Glomerular visceral epithelial cell (primary cell): ENCODE results near the gene MYH11.

ENCODE experiments used
- DNase-seq: peaks from one replicate; pipeline ENCODE4 v3.0.0-alpha.2; 2016; ENCODE audit errors: extremely low spot score

The MYH11 gene

DNA sequence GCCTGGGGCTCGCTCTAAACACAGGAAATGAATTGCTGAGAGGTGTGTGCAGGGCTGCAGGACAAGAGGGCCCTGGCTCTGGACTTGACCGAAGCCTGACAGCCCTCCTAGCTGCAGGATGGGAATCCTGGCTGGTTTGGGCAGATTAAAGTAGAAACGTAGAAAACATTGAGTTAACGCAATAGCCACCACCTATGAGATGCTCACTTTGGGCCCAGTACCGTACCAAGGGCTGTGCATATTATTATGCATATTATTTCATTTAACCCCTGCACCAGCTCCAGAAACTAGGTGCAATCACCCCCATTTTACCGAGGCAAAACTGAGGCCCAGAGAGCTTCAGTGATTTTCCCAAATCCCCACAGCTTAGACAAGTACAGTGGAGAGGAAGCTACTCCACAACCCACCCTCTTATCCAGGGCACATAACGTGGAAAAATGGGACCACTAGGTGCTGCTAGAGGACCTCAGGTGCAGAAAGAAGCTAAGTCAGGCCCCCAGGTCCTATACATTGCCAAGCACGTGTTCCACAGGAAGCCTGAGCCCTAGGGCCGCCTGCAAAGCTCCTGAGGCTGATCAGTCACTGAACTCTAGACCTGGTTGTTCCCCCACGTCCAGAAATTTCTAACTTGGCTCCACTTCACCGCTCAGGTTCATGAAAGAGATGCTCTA is 79.2 kb downstream of the MYH11 start:
- DNase-seq: peak; percentile 31

DNA sequence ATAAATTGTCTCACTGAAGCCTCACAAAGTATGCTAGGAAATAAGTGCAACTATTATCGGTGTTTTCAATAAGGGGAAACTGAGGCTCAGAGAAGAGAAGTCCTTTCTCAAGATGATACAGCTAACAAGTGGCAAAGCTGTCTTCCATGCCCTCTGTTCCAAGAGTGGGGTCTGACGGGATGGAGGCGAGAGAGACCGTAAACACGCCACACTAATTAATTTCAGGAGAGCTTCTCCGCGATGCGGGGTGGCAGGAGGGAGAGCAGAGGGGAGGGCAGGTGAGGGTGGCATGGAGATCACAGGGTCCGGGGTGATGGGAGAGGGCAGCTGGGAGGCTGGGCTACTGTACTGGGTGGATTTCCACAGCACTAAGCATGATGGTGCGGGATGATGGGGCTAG is 80.3 kb downstream of the MYH11 start:
- DNase-seq: no peak

DNA sequence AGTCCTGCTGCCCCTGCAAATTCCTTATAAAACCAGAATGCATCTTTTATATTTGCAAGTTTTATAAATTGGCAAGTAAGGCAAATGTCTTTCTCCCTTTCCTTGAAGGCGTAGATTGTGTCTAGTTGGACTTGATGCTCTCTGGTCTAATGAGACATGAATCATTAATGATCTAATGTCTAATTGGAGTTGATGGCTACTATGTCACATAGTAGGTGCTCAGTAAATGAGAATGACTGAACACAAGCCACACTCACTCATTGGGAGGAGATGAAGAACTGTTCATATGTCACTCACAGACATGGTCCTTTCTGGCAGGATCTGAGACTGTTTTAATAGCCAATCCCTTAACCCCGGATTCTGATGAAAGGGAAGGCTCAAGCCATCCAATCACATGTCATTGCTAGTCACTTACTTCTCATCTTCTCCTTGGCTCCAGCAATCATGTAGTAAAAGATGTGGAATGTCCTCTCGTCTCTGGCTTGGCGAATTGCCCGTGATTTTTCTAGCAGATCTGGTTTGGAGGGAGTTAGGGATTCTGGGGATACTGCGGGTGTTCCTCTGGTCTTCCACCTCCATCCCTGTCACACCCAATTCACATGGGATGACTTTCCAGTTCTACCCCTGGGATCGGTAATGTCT is 81.0 kb downstream of the MYH11 start:
- DNase-seq: no peak

DNA sequence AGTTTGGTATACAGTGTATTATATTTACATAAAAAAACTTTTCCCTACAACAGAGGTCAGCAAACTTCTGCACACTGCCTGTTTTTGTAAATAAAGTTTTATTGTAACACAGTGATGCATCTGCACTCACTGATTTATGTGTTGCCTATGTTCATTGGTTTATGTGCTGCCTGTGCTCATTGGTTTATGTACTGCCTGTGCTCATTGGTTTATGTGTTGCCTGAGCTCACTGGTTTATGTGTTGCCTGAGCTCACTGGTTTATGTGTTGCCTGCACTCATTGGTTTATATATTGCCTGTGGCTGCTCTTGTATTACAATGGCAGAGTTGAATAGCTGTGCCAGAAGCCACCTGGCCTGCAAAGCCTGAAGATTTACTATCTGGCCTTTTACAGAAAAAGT is 81.6 kb downstream of the MYH11 start:
- DNase-seq: no peak

DNA sequence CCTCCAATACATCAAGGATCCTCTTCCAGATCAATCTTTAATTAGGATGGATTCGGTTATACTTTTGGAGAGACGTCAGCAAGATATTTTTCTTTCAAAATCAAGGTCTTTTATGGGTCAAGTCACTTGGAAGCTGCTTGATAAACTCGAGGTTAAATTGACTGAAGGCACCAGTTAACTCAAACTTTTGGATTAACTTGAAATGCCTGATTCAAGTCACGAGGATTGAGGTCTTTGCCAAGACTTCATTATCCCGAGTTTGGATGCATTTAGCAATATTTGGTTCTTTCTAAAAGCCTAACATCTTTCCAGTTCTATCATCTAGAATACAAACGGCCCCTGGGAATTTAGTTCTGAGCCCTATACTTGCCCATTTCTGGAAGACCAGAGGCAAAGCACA is 82.9 kb downstream of the MYH11 start:
- no peak for DNase-seq

DNA sequence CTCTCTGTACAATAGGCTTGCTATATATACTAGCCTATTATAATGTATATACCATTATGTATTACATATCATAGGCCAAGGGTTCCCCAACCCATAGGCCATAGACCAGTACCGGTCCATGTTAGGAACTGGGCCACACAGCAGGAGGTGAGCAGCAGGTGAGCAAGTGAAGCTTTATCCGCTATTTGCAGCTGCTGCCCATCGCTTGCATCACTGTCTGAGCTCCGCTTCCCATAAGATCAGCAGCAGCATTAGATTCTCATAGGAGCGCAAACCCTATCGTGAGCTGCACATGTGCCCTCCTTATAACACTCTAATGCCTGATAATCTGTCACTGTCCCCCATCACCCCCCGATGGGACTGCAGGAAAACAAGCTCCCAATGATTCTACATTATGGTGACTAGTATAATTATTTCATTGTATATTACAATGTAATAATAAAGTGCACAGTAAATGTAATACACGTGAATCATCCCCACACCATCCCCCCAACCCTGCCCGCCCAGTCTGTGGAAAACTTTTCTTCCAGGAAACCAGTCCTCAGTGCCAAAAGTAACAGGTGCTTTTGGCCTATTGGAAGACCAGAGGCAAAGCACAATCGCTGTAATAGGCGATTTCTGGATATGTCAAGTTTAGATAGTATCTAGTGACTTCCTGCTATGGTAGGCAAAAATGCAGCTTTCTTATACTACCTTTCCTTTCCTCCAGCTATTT is 84.1 kb downstream of the MYH11 start:
- no peak for DNase-seq

DNA sequence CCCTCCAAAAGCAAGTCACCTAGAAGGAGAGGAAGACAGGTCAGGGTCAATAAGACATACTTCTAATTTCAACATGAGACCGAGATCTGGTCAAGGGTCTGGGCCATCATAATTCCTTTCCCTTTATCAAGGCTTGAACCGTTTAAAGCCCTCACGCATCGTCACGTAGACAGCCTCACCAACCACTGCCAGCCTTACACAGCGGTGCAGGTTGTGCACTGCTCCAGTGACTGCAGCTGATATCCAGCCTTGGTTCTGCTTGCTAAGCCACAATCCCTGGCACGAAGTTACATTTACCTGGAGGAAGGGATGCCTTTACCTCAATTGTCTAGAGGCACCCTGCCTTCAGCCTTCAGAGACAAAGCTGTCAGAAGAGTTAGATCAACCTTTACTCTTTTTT is 85.1 kb downstream of the MYH11 start:
- no peak for DNase-seq

DNA sequence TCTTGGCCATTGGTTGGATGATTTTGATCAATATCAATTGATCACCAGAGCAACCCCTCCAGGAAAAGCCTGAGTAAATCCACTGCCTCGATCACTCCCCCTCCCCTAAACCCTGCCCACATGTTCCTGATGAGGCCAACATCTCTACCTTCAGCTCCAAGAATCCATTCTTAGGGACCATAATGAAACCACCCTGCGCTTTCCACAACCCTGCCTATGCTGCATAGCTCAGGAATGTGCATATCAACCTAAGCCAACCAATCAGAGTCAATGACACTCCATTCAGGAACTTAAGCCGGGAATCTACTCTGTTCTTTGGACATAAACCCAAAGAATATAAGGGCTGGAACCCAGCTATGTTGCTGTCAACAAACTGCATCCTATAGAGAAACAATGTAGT is 86.3 kb downstream of the MYH11 start:
- no peak for DNase-seq

DNA sequence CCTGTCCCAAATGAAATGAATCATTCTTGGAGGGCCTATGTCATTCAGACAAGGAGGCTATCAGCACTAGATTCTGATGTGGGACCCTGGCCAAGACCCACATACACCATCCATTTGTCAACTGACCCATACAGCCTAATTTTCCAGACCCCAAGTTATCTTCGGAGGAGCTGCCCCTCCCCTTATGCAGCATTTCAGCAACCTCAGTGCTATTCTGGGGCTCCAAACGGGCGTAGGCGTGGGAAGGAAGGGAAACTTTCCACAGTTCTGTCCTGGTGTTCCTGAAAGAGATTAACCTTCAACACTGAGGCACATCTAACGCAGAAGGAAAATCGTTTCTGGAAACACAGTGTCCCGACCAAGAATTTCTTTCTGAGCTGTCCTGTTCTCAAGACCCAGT is 86.7 kb downstream of the MYH11 start:
- no peak for DNase-seq

DNA sequence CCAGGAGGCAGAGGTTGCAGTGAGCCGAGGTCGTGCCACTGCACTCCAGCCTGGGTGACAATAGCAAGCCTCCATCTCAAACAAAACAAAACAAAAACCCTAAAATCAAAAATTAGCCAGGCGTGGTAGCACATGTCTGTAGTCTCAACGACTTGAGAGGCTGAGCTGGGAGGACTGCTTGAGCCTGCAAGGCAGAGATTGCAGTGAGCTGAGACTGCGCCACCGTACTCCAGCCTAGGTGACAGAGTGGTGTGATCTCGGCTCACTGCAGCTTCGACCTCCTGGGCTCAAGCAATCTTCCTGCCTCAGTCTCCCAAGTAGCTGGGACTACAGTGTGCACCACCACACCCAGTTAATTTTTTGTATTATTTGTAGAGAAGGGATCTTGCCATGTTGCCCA is 87.6 kb downstream of the MYH11 start:
- no peak for DNase-seq

DNA sequence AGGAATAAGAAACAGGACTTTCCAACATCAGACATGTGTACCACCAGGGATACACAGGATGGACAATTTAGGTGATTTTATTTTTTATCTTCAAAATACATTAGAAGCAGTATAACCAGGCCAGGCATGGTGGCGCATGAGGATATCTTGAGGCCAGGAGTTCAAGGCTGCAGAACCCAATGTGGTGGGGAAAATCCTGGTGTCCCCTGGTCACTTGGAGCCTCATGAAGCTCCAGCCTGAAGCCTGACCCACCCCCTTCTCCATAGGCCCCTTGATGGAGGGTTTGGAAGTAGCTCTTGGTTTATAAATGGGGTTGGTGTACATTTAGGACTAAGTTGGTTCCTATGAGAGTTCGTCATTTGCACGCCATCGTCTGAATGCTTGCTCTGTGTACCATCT is 88.6 kb downstream of the MYH11 start:
- no peak for DNase-seq

DNA sequence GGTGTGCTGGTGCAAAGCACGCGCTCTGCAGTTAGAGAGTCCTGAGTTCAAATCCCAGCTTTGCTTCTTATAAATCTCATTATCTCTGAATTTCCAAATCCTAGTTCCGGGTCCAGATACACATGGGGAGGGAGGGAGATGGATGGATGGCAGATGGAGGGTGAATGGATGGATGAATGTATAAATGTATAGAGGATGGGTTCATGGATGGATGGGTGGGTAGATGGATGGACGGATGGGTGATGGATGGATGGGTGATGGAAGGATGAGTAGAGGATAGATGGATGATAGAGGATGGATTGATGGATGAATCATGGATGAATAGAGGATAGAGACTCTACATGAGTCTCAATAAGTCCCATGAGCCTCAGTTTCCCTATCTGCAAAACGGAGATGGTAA is 89.9 kb downstream of the MYH11 start:
- DNase-seq: no peak

DNA sequence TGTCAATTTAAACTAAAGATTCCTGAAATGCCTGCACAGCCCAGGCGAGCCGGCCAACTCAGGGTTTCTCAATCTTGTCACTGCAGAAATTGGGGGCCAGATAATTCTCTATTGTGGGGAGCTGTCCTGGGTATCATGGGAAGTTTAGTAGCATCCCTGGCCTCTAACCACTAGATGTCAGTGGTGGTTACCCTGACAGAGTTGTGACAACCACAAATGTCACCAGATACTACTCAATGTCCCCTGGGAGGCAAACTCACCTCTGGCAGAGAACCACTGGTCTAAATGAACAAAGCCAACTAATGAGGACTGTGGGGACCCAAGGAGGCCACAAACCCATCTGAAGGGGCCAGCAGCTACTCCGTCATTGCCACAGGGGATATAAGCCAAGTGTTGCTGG is 90.9 kb downstream of the MYH11 start:
- DNase-seq: peak; percentile 17

DNA sequence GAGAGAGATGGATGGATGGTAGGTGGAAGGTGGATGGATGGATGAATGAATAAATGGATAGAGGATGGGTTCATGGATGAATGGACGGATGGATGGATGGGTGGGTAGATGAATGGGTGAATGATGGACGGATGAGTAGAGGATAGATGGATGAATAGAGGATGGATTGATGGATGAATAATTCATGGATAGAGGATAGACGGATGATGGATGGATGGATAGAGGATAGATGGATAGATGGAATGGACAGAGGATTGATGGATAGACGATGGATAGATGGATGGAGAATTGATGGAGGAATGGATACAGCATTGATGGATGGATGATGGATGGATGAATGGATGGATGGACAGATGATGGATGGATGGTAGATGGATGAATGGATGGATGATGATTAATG is 91.7 kb downstream of the MYH11 start:
- no peak for DNase-seq

DNA sequence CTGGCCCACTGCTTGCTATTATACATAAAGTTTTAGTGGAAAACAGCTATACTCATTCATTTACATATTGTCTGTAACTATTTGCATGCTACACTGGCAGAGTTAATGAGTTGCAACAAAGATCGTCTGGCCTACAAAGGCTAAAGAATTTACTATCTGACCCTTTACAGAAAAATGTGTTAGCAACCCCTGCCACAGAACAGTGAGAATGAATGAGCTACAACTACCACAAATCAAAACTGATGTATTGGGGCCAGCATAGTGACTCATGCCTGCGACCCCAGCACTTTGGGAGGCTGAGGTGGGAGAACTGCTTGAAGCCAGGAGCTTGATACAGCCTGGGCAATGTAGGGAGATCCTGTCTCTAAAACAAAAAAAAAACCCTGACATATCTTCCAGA is 92.7 kb downstream of the MYH11 start:
- no peak for DNase-seq

DNA sequence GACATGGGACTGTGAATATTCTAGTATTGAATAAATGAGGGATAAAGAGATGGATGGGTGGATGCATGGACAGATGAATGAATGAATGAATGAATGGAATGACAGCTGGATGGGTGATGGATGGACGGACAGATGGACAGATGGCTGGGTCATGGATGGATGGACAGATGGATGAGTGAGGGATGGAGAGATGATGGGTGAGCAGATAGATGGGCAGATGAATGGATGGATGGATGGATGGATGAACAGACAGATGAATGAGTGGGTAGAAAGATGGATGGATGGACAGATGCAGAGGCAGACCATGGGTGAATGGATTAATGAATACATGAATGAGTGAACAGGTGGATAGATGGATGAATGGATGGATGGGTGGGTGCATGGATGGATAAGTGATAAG is 96.7 kb downstream of the MYH11 start:
- DNase-seq: no peak

DNA sequence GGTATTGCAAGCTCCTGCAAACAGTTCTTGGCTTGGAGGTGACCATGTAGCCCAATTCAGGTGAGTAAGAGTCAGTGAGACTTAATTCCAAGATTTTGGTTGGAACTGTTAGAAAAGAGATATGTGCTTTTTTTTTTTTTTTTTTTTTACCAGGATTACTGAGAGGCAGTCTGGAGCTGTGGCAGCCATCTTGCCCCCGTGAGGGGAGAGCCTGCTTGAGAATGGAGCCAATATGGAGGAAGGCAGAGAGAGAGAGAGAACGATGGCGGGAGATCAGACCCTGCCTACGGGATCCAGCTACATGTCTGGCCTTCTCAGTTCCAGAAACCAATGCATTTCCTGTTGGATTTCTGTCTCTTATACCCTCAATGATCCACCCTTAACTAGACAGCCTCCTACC is 97.8 kb downstream of the MYH11 start:
- no peak for DNase-seq

DNA sequence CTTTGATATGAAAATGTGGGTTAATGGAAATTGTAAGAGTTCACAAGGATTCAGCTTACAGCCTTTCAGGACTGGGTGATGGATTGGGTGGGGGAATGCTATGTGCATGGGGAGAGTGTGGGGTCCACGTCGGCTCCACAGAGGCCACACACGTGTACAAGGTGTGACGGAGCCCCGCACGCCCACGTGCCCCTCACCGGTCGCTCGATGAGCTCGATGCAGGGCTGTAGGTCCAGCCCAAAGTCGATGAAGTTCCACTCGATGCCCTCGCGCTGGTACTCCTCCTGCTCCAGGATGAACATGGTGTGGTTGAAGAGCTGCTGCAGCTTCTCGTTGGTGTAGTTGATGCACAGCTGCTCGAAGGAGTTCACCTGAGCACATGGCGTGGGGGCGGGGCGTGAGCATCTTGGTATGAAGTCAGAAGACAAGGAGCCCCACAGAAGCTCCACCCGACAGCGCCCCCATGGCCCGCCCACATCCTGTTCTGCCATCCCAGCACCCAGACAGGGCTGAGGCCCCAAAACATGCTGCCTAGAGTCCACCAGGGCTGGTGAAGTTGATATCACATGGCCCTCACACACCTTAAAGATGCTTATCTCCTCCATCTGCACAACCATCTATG is 99.1 kb downstream of the MYH11 start:
- DNase-seq: no peak

DNA sequence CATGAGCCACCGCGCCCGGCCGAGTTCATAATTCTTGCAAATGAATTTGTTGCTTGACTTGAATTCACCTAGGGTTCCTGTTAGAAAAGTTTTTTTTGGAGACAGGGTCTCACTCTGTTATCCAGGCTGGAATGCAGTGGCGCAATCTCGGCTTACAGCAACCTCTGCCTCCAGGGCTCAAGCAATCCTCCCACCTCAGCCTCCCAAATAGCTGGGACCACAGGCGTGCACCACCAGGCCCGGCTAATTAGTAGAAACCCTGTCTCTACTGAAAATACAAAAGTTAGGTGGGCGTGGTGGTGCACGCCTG is 99.8 kb downstream of the MYH11 start:
- no peak for DNase-seq

DNA sequence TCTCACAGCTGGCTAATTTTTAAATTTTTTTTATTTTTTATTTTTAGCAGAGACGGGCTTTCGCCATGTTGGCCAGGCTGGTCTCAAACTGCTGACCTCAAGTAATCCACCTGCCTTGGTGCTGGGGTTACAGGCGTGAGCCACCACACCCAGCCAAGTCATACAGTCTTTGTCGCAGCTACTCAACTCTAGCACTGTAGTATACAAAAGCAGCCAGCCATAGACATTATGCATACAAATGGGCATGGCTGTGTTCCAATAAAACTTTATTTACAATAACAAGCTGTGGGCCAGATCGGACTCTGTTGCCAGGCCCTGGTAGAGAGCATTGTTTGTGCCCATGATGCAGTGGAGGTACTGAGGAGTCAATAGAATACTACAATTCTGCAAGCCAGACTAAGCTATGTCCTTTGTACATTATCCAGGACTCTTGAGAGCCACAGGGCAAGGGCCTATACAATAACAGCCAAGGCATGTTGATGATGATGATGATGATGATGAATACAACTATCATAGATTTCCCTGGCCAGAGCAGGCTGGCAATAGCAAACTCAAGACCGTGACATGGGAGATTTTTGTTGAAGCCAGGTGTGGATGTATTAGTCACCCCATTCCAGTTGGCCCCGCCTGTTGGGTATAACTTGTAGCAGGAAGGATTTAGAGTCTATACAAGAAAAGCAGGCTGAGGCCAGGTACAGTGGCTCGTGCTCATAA is 101.8 kb downstream of the MYH11 start:
- DNase-seq: no peak

DNA sequence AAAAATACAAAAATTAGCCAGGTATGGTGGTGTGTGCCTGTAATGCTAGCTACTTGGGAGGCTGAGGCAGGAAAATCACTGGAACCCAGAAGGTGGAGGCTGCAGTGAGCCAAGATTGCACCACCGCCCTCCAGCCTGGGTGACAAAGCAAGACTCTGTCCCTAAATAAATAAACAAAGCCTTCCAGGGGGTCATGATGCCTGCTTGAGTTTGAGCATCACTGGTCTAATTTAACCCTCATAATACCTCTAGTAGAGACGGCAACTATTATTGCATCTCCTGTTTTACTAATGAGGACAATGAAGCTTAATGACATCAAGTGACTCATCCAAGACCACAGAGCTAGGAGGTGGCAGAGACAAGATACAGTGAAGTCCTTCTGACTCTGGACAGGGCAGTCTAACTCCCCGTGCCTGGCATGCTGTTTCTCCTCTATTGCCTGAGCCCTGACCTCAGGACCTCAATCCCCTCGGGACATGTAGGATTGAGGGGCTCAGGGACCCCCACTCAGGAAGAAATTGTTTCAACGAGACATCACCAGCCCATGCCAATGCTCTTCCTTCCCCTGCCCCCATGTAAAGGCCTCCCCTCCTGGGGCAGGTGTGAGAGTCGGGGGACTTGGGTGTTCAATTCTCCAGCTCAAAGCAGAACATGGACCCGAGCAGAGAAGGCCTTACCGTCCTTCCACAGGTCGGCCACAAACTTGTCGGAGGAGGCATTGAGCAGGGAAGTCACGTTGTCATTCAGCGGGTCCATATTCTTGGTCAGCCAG is 103.9 kb downstream of the MYH11 start:
- no peak for DNase-seq

DNA sequence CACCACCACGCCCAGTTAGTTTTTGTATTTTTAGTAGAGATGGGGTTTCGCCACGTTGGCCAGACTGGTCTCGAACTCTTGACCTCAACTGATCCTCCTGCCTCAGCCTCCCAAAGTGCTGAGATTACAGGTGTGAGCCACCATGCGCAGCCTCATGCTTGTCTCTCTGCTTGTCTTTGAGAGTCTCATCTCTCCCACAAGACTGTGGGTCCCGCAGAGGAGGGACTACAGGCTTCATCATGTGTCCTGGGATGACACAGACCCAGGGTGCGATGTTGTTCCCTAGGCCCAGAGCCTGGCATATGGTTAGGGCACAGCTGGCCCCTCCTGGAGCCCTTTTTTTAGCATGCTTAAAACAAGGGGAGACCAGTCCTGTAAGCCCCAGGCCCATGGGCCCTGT is 104.9 kb downstream of the MYH11 start:
- DNase-seq: no peak
